ENCODE measurements around the gene CHRNB2.

GRCh38 chr1:154547105-154547732 is 20.4 kb upstream of the CHRNB2 start:
- TF ChIP-seq EP300 (IDR thresholded peaks at IDR 0.05; ENCODE audit: low read depth) (no peak), CTCF (IDR thresholded peaks at IDR 0.05) (no peak), POLR2AphosphoS5 (IDR thresholded peaks at IDR 0.05) (no peak)
